GM12872 (cell line): ENCODE data around the gene NGDN.

Experiments used
- TF ChIP-seq, protein P1 (sequence below): IDR thresholded peaks from 3 replicates; pipeline ENCODE4 v1.5.1; 2011; ENCODE audit warnings: low read depth, mild to moderate bottlenecking, low read length, moderate library complexity; ENCODE audit not compliant: insufficient read depth

The NGDN gene

DNA sequence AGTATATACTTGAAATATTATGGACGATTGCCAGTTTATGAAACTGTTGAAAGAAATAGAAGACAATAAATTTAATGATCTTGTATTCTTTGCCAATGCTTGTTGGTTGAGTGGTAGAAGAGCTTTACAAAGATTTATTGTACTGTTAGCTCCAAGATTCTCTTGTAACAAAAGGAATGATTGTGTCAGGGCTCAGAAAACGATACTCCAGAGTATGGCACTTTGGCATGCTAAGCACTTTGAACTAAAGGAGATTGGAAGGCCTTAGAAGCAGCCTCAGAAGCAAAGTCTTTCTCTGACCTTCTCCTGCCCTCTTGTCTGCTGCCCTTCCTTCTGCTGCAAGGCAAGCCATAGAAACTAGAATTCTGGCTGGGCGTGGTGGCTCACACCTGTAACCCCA, 4.2 kb upstream of the NGDN start:
- TF ChIP-seq, protein P1, sequence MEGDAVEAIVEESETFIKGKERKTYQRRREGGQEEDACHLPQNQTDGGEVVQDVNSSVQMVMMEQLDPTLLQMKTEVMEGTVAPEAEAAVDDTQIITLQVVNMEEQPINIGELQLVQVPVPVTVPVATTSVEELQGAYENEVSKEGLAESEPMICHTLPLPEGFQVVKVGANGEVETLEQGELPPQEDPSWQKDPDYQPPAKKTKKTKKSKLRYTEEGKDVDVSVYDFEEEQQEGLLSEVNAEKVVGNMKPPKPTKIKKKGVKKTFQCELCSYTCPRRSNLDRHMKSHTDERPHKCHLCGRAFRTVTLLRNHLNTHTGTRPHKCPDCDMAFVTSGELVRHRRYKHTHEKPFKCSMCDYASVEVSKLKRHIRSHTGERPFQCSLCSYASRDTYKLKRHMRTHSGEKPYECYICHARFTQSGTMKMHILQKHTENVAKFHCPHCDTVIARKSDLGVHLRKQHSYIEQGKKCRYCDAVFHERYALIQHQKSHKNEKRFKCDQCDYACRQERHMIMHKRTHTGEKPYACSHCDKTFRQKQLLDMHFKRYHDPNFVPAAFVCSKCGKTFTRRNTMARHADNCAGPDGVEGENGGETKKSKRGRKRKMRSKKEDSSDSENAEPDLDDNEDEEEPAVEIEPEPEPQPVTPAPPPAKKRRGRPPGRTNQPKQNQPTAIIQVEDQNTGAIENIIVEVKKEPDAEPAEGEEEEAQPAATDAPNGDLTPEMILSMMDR: no peak

DNA sequence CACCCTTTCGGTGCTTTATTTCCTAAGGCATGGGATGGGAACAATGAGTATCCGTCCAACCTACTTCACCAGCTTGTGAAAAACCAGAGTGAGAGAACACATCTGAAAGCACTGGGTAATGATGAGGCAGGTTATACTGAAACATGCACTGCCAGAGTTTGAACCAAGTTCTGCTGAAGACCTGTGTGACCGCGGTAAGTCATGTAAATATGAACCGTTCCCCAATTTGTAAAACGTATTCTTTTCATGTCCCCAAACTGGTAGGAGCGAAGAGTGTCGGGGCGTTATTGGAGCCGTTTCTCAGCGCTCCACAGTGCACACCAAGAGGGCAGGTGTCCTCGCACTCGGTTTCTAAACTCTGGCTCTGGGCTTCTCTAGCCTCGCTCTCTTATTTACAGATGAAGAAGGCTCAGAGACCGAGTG, 788 bp upstream of the NGDN start:
- TF ChIP-seq, protein P1: no peak

DNA sequence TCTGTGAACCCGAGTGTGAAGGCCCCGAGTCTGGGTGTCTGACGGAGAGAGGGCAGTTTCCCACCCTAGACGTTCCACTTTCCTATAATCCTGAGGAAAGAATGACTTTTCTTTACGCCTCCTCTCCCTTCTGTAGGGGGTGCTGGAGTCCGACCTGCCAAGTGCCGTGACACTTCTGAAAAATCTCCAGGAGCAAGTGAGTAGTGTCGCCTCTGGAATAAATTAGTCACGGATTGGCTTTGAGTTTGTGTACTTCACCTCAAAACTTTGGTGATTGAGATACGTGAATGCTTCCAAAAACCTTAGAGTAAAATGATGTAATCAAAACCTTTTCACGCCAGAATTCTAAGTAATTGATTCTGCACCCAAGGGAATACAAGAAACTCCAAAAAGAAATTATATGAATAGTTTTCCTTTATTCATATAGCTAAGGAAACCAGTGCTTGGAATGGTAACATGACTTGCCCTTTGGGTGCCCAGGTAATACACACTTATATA, 452 bp downstream of the NGDN start:
- TF ChIP-seq, protein P1: no peak

DNA sequence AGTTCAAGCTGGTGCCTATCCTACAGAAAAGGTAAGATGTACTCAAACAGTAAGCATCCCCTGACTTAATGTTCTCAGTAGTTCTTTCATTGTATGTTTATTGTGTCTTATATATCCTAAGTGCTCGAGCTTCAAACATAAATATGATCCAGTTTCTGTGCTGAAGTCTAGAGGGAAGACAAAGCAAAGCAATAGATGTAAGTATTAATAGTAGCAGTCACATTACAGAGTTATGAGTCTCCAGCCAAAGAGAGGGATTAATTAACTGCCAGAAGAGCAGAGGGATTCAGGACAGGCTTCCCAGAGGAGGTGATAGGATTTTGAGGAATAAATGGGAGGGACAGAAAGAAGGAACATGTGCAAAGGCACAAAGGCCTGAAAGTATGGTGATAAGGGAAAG, 1.4 kb downstream of the NGDN start:
- TF ChIP-seq, protein P1: no peak

DNA sequence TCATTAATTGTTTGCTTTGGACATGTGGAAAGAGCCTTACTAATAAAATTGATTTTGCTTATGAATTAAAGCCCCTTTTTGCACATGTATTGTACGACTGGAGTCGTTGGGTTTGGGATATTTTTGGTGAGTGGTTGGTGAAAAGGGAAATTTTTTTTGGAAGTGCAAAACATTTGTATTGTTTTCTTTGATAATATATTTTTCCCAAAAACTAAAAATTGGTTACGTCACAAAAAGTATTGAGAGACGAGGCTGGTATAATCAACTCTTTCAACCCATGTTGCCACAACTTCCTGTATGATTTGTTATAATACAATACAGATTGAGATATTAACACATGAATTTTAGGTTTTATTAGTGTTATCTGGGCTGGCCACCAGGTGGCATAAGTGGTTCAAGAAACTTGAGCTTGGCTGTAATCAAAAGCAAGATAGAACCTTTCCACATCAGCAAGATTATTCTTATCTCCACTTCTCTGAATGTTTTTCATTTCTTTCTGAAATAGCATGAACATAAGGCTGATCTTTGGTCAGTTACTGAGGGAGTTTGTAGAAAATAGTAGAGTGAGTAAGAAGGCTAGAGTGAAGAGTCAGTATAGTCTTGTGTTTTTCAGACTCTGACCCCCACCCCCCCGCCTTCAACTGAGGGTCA, 8.7 kb downstream of the NGDN start:
- TF ChIP-seq, protein P1: peak; percentile 64

DNA sequence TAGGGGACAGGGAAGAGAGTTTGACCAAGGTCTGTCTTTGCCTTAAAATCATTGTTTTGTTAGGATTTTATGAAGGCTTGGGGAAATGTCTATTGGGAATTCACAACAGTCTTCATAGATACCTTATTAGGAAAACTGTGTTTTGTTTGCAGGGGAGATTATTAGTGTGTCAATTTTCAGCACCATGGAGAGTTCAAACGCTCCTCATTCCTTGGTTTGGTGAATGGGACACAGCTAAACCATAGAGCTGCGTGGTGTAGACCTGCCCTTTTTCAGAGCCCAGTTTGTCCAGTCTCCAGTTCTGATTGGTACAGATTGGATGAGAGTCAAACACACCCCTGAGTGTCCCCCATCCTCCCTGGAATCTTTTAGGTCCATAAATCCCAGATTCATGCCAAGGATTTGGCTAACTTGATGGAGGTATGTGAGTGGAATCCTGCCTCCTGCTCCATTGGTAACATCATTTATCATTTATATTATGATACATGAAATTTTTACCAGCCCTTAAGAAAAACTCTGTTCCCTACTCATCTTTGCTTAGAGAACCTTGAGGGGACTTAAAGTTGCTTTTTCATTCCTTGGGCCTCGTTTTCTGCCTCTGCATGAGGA, 12.0 kb downstream of the NGDN start:
- TF ChIP-seq, protein P1: no peak

DNA sequence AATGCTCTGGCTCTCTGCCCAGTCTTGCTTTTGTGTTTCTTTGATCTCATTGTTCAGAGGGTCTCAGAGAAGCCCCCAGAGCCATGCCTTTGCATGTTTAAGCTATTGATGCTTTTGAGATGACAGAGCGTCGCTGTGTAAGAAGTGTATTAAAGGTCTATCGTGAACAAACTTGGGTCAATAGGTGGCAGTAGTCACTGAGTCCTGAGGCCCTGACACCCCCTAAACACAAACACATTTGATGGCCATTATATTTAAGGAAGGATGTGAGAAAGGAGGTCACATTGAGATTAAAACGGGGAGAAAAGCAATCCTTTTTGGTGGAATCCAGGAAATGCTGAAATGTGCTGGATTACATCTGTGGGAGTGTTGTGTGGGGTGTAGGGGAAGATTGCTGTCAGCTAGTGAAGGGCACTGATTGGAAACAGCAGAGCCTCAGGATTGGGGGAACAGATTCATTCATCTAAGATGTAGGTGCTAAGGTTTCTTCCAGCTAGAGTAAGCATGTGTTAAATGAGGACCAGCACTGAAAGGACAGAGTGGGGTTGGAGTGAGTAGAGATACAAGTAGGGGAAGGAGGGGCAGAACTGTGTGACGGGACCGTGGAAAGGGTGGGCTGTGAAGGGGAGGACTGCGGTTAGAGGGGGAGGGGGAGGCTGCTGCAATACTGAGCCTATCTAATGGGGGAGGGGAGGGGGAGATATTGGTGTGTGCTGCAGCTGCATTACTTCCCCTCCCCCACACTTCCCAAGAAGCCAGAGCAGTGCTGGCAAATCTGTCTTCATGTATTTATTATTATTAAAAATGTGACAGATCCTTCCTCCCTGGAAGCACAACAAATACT, 12.7 kb downstream of the NGDN start:
- TF ChIP-seq, protein P1: no peak
